HG03521 (cell line): ENCODE data around the gene REV3L.

Experiments used
- ATAC-seq: cut with Tn5 transposase; IDR thresholded peaks from one replicate; pipeline ENCODE4 v1.9.1; 2021; ENCODE audit warnings: mild to moderate bottlenecking, moderate library complexity; ENCODE audit not compliant: unreplicated experiment

The REV3L gene

GRCh38 chr6:111471958-111472357 is 11.1 kb downstream of the REV3L start:
- no peak for ATAC-seq

- ATAC-seq: no peak
These were observed 11.5 kb downstream of the REV3L start for GRCh38 chr6:111471533-111471932.

GRCh38 chr6:111470991-111471390 is 12.0 kb downstream of the REV3L start:
- no peak for ATAC-seq

GRCh38 chr6:111469543-111469942 is 13.5 kb downstream of the REV3L start:
- no peak for ATAC-seq

- no peak for ATAC-seq
These were observed 14.5 kb downstream of the REV3L start for GRCh38 chr6:111468329-111469012.

GRCh38 chr6:111464184-111464583 is 18.8 kb downstream of the REV3L start:
- no peak for ATAC-seq

- no peak for ATAC-seq
These were observed 20.1 kb downstream of the REV3L start for GRCh38 chr6:111462770-111463391.

GRCh38 chr6:111461860-111462259 is 21.2 kb downstream of the REV3L start:
- no peak for ATAC-seq

GRCh38 chr6:111458670-111459232 is 24.3 kb downstream of the REV3L start:
- ATAC-seq: no peak

GRCh38 chr6:111456208-111456607 is 26.8 kb downstream of the REV3L start:
- no peak for ATAC-seq

- ATAC-seq: no peak
These were observed 32.4 kb downstream of the REV3L start for GRCh38 chr6:111450636-111451035.

GRCh38 chr6:111450087-111450486 is 32.9 kb downstream of the REV3L start:
- no peak for ATAC-seq

- no peak for ATAC-seq
These were observed 33.9 kb downstream of the REV3L start for GRCh38 chr6:111449129-111449528.

- no peak for ATAC-seq
These were observed 36.0 kb downstream of the REV3L start for GRCh38 chr6:111447051-111447450.

- no peak for ATAC-seq
These were observed 37.2 kb downstream of the REV3L start for GRCh38 chr6:111445861-111446267.

GRCh38 chr6:111444794-111445193 is 38.2 kb downstream of the REV3L start:
- ATAC-seq: no peak

- ATAC-seq: no peak
These were observed 41.3 kb downstream of the REV3L start for GRCh38 chr6:111441678-111442243.

- no peak for ATAC-seq
These were observed 43.8 kb downstream of the REV3L start for GRCh38 chr6:111439171-111439570.

- ATAC-seq: no peak
These were observed 45.4 kb downstream of the REV3L start for GRCh38 chr6:111437573-111437972.

- ATAC-seq: no peak
These were observed 50.5 kb downstream of the REV3L start for GRCh38 chr6:111432511-111432910.

GRCh38 chr6:111430605-111431376 is 52.2 kb downstream of the REV3L start:
- ATAC-seq: no peak
